ENCODE measurements around the gene TSHZ2.

DNA sequence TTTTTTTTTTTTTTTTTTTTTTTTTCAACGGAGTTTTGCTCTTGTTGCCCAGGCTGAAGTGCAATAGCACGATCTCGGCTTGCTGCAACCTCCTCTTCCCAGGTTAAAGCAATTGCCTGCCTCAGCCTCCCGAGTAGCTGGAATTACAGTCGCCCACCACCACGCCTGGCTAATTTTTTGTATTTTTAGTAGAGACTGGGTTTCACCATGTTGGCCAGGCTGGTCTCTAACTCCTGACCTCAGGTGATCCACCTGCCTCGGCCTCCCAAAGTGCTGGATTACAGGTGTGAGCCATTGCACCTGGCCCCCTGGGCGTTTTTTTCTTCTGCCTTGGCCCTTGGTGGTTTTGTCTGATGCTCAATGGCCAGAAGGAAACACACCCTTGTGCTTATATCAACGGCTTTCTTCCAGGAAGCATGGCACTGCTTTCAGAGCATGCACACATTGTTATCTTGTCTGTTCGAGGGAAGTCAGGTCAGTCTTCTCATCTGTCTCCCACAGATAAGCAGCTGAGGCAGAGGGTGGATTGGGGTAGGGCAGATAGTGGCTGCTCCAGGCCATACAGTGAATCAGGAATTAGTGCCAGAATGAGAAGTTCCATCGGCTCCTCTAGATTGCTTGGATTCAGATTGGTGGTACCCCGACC is 203.1 kb downstream of the TSHZ2 start:
- TF ChIP-seq, protein P1, sequence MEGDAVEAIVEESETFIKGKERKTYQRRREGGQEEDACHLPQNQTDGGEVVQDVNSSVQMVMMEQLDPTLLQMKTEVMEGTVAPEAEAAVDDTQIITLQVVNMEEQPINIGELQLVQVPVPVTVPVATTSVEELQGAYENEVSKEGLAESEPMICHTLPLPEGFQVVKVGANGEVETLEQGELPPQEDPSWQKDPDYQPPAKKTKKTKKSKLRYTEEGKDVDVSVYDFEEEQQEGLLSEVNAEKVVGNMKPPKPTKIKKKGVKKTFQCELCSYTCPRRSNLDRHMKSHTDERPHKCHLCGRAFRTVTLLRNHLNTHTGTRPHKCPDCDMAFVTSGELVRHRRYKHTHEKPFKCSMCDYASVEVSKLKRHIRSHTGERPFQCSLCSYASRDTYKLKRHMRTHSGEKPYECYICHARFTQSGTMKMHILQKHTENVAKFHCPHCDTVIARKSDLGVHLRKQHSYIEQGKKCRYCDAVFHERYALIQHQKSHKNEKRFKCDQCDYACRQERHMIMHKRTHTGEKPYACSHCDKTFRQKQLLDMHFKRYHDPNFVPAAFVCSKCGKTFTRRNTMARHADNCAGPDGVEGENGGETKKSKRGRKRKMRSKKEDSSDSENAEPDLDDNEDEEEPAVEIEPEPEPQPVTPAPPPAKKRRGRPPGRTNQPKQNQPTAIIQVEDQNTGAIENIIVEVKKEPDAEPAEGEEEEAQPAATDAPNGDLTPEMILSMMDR (IDR thresholded peaks at IDR 0.05) = no peak
- TF ChIP-seq POLR2A (IDR thresholded peaks at IDR 0.05) = no peak
